HEK293 (cell line): Measurements from ENCODE around the gene PLP1.

Experiments
- CTCF ChIA-PET: fragments of 350-600 bp; formaldehyde crosslinking; extraction: SDS; loops from one replicate; lab custom pipeline; 2021; ENCODE audit warnings: antibody characterized with exemption; lab: Yijun Ruan, JAX
- POLR2A ChIA-PET: fragments of 300-600 bp; formaldehyde crosslinking; extraction: SDS; loops from one replicate; lab custom pipeline; 2020; ENCODE audit warnings: antibody characterized with exemption, inconsistent platforms; lab: Yijun Ruan, JAX
- H3K27ac ChIP-seq: fragments of 200-500 bp; sonication (Bioruptor generic); 2 replicates; pipeline ENCODE4 v1.5.1; 2014; ENCODE audit warnings: low read depth, low read length, control low read depth, inconsistent platforms; ENCODE audit errors: extremely low read depth
- H3K36me3 ChIP-seq, 2 experiments: fragments of 200-500 bp in 1 of 2; sonication (Bioruptor generic) in 1 of 2; 1 replicate in 1 of 2; 2 replicates in 1 of 2; pipeline ENCODE4 v1.5.1; 2014 to 2017; ENCODE audit warnings: inconsistent platforms in 2 of 2, low read length in 2 of 2; ENCODE audit not compliant: control insufficient read depth in 2 of 2, insufficient read depth in 1 of 2
- H3K4me1 ChIP-seq: fragments of 200-500 bp; sonication (Bioruptor generic); 2 replicates; pipeline ENCODE4 v1.5.1; 2014; ENCODE audit warnings: mild to moderate bottlenecking, low read length, inconsistent platforms; ENCODE audit not compliant: control insufficient read depth, insufficient read depth
- H3K4me3 ChIP-seq: 2 replicates; pipeline ENCODE4 v1.5.1; 2011; ENCODE audit warnings: low read depth, mild to moderate bottlenecking, control low read depth, low read length, moderate library complexity
- H3K9me3 ChIP-seq: fragments of 200-500 bp; sonication (Bioruptor generic); 2 replicates; pipeline ENCODE4 v1.5.1; 2014; ENCODE audit warnings: low read depth, low read length, inconsistent platforms; ENCODE audit not compliant: control insufficient read depth, insufficient read depth
- ELK4 ChIP-seq: IDR thresholded peaks from 2 replicates; pipeline ENCODE4 v1.6.1; 2011; ENCODE audit warnings: mild to moderate bottlenecking, low read depth, low read length, borderline replicate concordance
- GLIS1 ChIP-seq: fragments of 450-650 bp; formaldehyde crosslinking; IDR thresholded peaks from 2 replicates; pipeline ENCODE4 v1.5.1; 2016; ENCODE audit warnings: missing biosample characterization, missing genetic modification characterization
- HIC1 ChIP-seq: fragments of 450-650 bp; formaldehyde crosslinking; IDR thresholded peaks from 2 replicates; pipeline ENCODE4 v1.5.1; 2016; ENCODE audit warnings: missing biosample characterization, missing genetic modification characterization
- HOXC10 ChIP-seq: sonication (generic); formaldehyde crosslinking; IDR thresholded peaks from 2 replicates; pipeline ENCODE4 v1.8.1; 2023; ENCODE audit warnings: mild to moderate bottlenecking, missing genetic modification reagents
- KLF16 ChIP-seq: fragments of 450-650 bp; formaldehyde crosslinking; IDR thresholded peaks from 2 replicates; pipeline ENCODE4 v1.5.1; 2017; ENCODE audit warnings: missing biosample characterization, missing genetic modification characterization
- TRIM28 ChIP-seq: IDR thresholded peaks from 2 replicates; pipeline ENCODE4 v1.6.1; 2011; ENCODE audit warnings: low read length, control low read depth, borderline replicate concordance
- ZNF155 ChIP-seq: fragments of 450-650 bp; formaldehyde crosslinking; IDR thresholded peaks from 2 replicates; pipeline ENCODE4 v1.5.1; 2016; ENCODE audit warnings: missing biosample characterization, missing genetic modification characterization
- ZNF157 ChIP-seq: fragments of 450-650 bp; formaldehyde crosslinking; IDR thresholded peaks from 2 replicates; pipeline ENCODE4 v1.5.1; 2016; ENCODE audit warnings: missing biosample characterization, missing genetic modification characterization
- ZNF202 ChIP-seq: fragments of 450-650 bp; formaldehyde crosslinking; IDR thresholded peaks from 2 replicates; pipeline ENCODE4 v1.5.1; 2016; ENCODE audit warnings: missing biosample characterization, missing genetic modification characterization, borderline replicate concordance
- ZNF311 ChIP-seq: fragments of 450-650 bp; formaldehyde crosslinking; IDR thresholded peaks from 2 replicates; pipeline ENCODE4 v1.5.1; 2017; ENCODE audit warnings: missing biosample characterization, missing genetic modification characterization, borderline replicate concordance
- ZNF324 ChIP-seq: fragments of 450-650 bp; formaldehyde crosslinking; IDR thresholded peaks from 2 replicates; pipeline ENCODE4 v1.5.1; 2016; ENCODE audit warnings: missing biosample characterization, missing genetic modification characterization
- ZNF394 ChIP-seq: fragments of 450-650 bp; formaldehyde crosslinking; IDR thresholded peaks from 2 replicates; pipeline ENCODE4 v1.5.1; 2016; ENCODE audit warnings: missing biosample characterization, missing genetic modification characterization, mild to moderate bottlenecking, moderate library complexity, borderline replicate concordance
- ZNF404 ChIP-seq: fragments of 450-650 bp; formaldehyde crosslinking; IDR thresholded peaks from 2 replicates; pipeline ENCODE4 v1.5.1; 2017; ENCODE audit warnings: missing biosample characterization, missing genetic modification characterization
- ZNF560 ChIP-seq: fragments of 450-650 bp; formaldehyde crosslinking; IDR thresholded peaks from 2 replicates; pipeline ENCODE4 v1.5.1; 2017; ENCODE audit warnings: missing biosample characterization, missing genetic modification characterization, borderline replicate concordance
- ZNF580 ChIP-seq: fragments of 450-650 bp; formaldehyde crosslinking; IDR thresholded peaks from 2 replicates; pipeline ENCODE4 v1.5.1; 2016; ENCODE audit warnings: missing biosample characterization, missing genetic modification characterization
- ZNF654 ChIP-seq: fragments of 450-650 bp; formaldehyde crosslinking; IDR thresholded peaks from 2 replicates; pipeline ENCODE4 v1.5.1; 2016; ENCODE audit warnings: low read depth, missing biosample characterization, missing genetic modification characterization
- ZNF777 ChIP-seq: fragments of 450-650 bp; formaldehyde crosslinking; IDR thresholded peaks from 2 replicates; pipeline ENCODE4 v1.5.1; 2017; ENCODE audit warnings: missing biosample characterization, missing genetic modification characterization, borderline replicate concordance
- TF ChIP-seq, protein P1 (sequence below): fragments of 450-650 bp; formaldehyde crosslinking; IDR thresholded peaks from 2 replicates; pipeline ENCODE4 v1.5.1; 2016; ENCODE audit warnings: missing biosample characterization, missing genetic modification characterization
- TF ChIP-seq, protein P2 (sequence below): fragments of 450-650 bp; formaldehyde crosslinking; IDR thresholded peaks from 2 replicates; pipeline ENCODE4 v1.5.1; 2016; ENCODE audit warnings: missing biosample characterization, missing genetic modification characterization
- TF ChIP-seq, protein P3 (sequence below): fragments of 450-650 bp; formaldehyde crosslinking; IDR thresholded peaks from 2 replicates; pipeline ENCODE4 v1.5.0; 2017; ENCODE audit warnings: missing biosample characterization, missing genetic modification characterization, borderline replicate concordance

Gene PLP1

GRCh38 chrX:103783196-103783595 lies 6.6 kb downstream of the PLP1 start:
- Histone ChIP-seq H3K9me3 (no peaks in the 10 kb centered on the region), H3K4me1 (no peaks in the 10 kb centered on the region), H3K36me3 (no peaks in the 10 kb centered on the region), H3K4me3 (no peak overlapping the region)
- CTCF ChIA-PET = interaction anchor here (0.6 to 1.3 kb wide), 3 partner anchors 9 to 158 kb away, joined by 3 to 5 read pairs (median 4); no protein-coding TSS in a partner anchor
- POLR2A ChIA-PET = no interaction called here
- TF ChIP-seq, protein P1, sequence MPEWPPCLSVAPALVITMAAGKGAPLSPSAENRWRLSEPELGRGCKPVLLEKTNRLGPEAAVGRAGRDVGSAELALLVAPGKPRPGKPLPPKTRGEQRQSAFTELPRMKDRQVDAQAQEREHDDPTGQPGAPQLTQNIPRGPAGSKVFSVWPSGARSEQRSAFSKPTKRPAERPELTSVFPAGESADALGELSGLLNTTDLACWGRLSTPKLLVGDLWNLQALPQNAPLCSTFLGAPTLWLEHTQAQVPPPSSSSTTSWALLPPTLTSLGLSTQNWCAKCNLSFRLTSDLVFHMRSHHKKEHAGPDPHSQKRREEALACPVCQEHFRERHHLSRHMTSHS (tag by site-specific recombination) = no peak
- TF ChIP-seq, protein P2, sequence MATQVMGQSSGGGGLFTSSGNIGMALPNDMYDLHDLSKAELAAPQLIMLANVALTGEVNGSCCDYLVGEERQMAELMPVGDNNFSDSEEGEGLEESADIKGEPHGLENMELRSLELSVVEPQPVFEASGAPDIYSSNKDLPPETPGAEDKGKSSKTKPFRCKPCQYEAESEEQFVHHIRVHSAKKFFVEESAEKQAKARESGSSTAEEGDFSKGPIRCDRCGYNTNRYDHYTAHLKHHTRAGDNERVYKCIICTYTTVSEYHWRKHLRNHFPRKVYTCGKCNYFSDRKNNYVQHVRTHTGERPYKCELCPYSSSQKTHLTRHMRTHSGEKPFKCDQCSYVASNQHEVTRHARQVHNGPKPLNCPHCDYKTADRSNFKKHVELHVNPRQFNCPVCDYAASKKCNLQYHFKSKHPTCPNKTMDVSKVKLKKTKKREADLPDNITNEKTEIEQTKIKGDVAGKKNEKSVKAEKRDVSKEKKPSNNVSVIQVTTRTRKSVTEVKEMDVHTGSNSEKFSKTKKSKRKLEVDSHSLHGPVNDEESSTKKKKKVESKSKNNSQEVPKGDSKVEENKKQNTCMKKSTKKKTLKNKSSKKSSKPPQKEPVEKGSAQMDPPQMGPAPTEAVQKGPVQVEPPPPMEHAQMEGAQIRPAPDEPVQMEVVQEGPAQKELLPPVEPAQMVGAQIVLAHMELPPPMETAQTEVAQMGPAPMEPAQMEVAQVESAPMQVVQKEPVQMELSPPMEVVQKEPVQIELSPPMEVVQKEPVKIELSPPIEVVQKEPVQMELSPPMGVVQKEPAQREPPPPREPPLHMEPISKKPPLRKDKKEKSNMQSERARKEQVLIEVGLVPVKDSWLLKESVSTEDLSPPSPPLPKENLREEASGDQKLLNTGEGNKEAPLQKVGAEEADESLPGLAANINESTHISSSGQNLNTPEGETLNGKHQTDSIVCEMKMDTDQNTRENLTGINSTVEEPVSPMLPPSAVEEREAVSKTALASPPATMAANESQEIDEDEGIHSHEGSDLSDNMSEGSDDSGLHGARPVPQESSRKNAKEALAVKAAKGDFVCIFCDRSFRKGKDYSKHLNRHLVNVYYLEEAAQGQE (tag by site-specific recombination) = no peak
- TF ChIP-seq HIC1 (tag by site-specific recombination) (no peak), GLIS1 (no peak), KLF16 (tag by site-specific recombination) (no peak), ZNF580 (tag by site-specific recombination) (no peak), ZNF202 (no peak), ZNF404 (tag by site-specific recombination) (no peak)
- TF ChIP-seq, all 188 proteins: peak for 0
- no peak overlapping the region for H3K27ac ChIP-seq

DNA sequence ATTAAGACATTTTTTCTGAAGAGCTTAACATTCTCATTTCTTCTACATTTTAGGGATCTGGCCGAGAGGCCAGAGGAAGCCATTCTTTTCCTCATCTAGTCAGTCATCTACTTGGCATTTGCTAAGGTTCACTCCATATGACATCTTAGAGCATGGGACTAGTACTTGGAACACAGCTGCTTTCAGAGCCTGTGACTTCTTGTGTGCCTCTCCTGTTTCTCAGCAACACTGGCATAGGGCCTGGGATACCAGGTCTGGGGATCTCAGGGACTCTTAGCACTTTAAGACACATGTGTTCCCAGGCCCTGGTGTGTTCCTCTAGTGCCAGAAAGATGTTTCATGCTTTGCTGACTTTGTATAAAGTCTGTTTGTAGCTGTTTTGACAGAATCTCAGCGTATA lies 7.3 kb downstream of the PLP1 start:
- no peak overlapping the region for H3K4me3 ChIP-seq
- H3K4me1 ChIP-seq = no peaks in the 10 kb centered on the region
- no peaks in the 10 kb centered on the region for H3K36me3 ChIP-seq
- TF ChIP-seq ZNF155 (tag by site-specific recombination) (no peak), ZNF324 (no peak), ZNF311 (tag by site-specific recombination) (no peak), ZNF560 (tag by site-specific recombination) (no peak), ZNF654 (tag by site-specific recombination) (no peak), ZNF580 (tag by site-specific recombination) (no peak), TRIM28 (no peak), HOXC10 (CRISPR knock-in tag) (no peak), ZNF157 (tag by site-specific recombination) (no peak), ZNF394 (tag by site-specific recombination) (no peak), ELK4 (no peak), ZNF777 (tag by site-specific recombination) (no peak)
- TF ChIP-seq, protein P3, sequence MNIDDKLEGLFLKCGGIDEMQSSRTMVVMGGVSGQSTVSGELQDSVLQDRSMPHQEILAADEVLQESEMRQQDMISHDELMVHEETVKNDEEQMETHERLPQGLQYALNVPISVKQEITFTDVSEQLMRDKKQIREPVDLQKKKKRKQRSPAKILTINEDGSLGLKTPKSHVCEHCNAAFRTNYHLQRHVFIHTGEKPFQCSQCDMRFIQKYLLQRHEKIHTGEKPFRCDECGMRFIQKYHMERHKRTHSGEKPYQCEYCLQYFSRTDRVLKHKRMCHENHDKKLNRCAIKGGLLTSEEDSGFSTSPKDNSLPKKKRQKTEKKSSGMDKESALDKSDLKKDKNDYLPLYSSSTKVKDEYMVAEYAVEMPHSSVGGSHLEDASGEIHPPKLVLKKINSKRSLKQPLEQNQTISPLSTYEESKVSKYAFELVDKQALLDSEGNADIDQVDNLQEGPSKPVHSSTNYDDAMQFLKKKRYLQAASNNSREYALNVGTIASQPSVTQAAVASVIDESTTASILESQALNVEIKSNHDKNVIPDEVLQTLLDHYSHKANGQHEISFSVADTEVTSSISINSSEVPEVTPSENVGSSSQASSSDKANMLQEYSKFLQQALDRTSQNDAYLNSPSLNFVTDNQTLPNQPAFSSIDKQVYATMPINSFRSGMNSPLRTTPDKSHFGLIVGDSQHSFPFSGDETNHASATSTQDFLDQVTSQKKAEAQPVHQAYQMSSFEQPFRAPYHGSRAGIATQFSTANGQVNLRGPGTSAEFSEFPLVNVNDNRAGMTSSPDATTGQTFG = no peak
- CTCF ChIA-PET = interaction anchor here (1.0 to 1.4 kb wide), 2 partner anchors 33 to 72 kb away, joined by 3 read pairs; no protein-coding TSS in a partner anchor
- no peak overlapping the region for H3K27ac ChIP-seq
- POLR2A ChIA-PET = no interaction called here
- no peaks in the 10 kb centered on the region for H3K9me3 ChIP-seq
